Measurements from ENCODE around the gene STAB1. TPM values are rescaled to one million over a fixed set of nuclear protein-coding genes. Genes with fewer than 3 reads are reported as not detected.

Gene STAB1
- total and polyA plus RNA-seq, 10 donors, result 287 to 1,994 (median 586) TPM

GRCh38 chr3:52516509-52517195, 21.5 kb downstream of the STAB1 start:
- intact Hi-C loops (cut with DNase I; ENCODE audit: low total_unique reads), result no loop called here
- WGBS, 5 donors, result 88 to 96% (median 92%) methylated on average over 14 to 19 of the region's 19 CpGs
- peak in 1 of 3 donors; percentile 31 for TF ChIP-seq POLR2AphosphoS5 (IDR thresholded peaks at IDR 0.05)
- no peak for TF ChIP-seq POLR2A (IDR thresholded peaks at IDR 0.05)
- no peaks in the 10 kb centered on the region for H3K9me3 ChIP-seq
- H3K36me3 ChIP-seq, result peaks cover 0 to 100% (median 42%) of the 10 kb centered on the region in 6 donors
- DNase-seq, result no peak
- peaks cover 0 to 17% (median 3%) of the 10 kb centered on the region in 6 donors for H3K4me1 ChIP-seq
- no peaks in the 10 kb centered on the region for H3K27me3 ChIP-seq (replicated peaks in 1 of 7)
- H3K4me3 ChIP-seq, result no peak overlapping the region
- H3K27ac ChIP-seq, result no peak overlapping the region

DNA sequence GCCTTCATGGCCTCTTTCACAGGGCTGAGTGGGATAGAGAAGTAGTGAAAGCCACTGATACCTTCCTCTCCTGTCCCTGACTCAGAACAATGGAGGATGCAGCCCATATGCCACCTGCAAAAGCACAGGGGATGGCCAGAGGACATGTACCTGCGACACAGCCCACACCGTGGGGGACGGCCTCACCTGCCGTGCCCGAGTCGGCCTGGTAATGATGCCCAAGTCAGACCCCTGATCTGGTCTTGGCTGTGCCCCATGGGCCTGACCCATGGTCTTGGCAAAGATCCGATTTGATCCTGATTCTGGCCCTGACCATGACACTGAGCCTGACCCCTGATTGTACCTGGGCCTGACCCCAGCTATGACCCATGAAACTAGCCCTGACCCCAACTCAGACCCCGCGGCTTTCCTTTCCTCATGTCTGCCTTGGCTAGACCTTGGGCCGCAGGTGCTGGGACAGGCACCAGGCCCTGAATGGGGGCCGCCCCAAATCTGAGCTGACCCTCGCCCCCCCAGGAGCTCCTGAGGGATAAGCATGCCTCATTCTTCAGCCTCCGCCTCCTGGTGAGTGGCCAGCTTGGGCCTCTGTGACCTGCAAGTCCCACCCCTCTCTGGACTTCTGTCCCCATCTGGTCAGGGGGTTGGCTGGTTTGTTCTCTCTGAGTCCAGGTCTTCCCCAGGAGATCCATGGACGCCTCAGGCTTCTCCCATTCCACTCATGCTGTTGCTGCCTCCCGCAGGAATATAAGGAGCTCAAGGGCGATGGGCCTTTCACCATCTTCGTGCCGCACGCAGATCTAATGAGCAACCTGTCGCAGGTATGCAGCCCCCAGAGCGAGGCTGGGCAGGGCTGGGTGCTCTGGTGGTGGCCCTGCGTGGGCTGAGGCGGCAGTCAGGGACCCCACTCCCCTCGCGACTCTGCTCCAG, 22.9 kb downstream of the STAB1 start:
- peak overlapping the region in 1 of 8 donors; percentile 37 for H3K4me3 ChIP-seq
- H3K27me3 ChIP-seq (replicated peaks in 1 of 7), result no peaks in the 10 kb centered on the region
- H3K4me1 ChIP-seq, result peaks cover 0 to 30% (median 5%) of the 10 kb centered on the region in 6 donors
- H3K27ac ChIP-seq, result no peak overlapping the region
- no peak for TF ChIP-seq POLR2A (IDR thresholded peaks at IDR 0.05)
- TF ChIP-seq POLR2AphosphoS5 (IDR thresholded peaks at IDR 0.05), result peak in 1 of 3 donors; percentile 13
- TF ChIP-seq, protein P1, sequence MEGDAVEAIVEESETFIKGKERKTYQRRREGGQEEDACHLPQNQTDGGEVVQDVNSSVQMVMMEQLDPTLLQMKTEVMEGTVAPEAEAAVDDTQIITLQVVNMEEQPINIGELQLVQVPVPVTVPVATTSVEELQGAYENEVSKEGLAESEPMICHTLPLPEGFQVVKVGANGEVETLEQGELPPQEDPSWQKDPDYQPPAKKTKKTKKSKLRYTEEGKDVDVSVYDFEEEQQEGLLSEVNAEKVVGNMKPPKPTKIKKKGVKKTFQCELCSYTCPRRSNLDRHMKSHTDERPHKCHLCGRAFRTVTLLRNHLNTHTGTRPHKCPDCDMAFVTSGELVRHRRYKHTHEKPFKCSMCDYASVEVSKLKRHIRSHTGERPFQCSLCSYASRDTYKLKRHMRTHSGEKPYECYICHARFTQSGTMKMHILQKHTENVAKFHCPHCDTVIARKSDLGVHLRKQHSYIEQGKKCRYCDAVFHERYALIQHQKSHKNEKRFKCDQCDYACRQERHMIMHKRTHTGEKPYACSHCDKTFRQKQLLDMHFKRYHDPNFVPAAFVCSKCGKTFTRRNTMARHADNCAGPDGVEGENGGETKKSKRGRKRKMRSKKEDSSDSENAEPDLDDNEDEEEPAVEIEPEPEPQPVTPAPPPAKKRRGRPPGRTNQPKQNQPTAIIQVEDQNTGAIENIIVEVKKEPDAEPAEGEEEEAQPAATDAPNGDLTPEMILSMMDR (IDR thresholded peaks at IDR 0.05 in 8 of 11, conservative IDR thresholded peaks at IDR 0.05 in 3 of 11), result no peak
- DNase-seq, result no peak
- intact Hi-C loops (cut with DNase I; ENCODE audit: low total_unique reads), result no loop called here
- H3K9me3 ChIP-seq, result no peaks in the 10 kb centered on the region
- peaks cover 0 to 100% (median 47%) of the 10 kb centered on the region in 6 donors for H3K36me3 ChIP-seq
- WGBS, 5 donors, result 85 to 93% (median 90%) methylated on average over 12 to 25 of the region's 25 CpGs

DNA sequence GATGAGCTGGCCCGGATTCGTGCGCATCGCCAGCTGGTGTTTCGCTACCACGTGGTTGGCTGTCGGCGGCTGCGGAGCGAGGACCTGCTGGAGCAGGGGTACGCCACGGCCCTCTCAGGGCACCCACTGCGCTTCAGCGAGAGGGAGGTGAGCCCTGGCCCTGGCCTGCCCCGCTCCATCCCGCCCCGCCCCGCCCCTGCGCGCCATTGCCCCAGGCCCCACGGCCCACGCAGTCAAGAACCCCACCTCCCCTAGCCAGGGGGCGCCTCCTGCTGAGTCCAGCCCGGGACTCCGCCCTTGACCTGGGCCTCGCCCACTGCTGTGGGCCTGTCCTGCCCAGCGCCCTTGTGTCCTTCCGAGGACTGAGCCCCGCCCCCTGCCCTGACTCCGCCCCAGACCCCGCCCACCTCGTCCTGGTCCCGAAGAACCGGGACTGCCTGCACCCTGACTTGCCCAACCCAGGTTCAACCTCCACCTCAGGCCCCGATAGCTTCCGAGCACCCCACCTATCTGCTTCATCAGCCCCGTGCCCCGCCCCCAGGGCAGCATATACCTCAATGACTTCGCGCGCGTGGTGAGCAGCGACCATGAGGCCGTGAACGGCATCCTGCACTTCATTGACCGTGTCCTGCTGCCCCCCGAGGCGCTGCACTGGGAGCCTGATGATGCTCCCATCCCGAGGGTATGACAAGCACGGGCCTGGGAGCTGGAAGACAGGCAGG, 23.7 kb downstream of the STAB1 start:
- Histone ChIP-seq H3K36me3 (peaks cover 0 to 100% (median 45%) of the 10 kb centered on the region in 6 donors), H3K9me3 (no peaks in the 10 kb centered on the region), H3K4me1 (peaks cover 0 to 38% (median 9%) of the 10 kb centered on the region in 6 donors), H3K4me3 (peak overlapping the region in 1 of 8 donors; percentile 37), H3K27ac (no peak overlapping the region), H3K27me3 (replicated peaks in 1 of 7) (no peaks in the 10 kb centered on the region)
- 74 to 86% (median 82%) methylated on average over 31 to 50 of the region's 50 CpGs for WGBS, 5 donors
- TF ChIP-seq, protein P1 (IDR thresholded peaks at IDR 0.05 in 8 of 11, conservative IDR thresholded peaks at IDR 0.05 in 3 of 11), result no peak
- TF ChIP-seq POLR2A (IDR thresholded peaks at IDR 0.05), result no peak
- TF ChIP-seq POLR2AphosphoS5 (IDR thresholded peaks at IDR 0.05), result no peak
- DNase-seq, result no peak
- intact Hi-C loops (cut with DNase I; ENCODE audit: low total_unique reads), result no loop called here

GRCh38 chr3:52519445-52520140, 24.5 kb downstream of the STAB1 start:
- no peak for TF ChIP-seq POLR2A (IDR thresholded peaks at IDR 0.05)
- TF ChIP-seq, protein P1 (IDR thresholded peaks at IDR 0.05 in 8 of 11, conservative IDR thresholded peaks at IDR 0.05 in 3 of 11), result no peak
- TF ChIP-seq POLR2AphosphoS5 (IDR thresholded peaks at IDR 0.05), result peak in 1 of 3 donors; percentile 22
- Histone ChIP-seq H3K9me3 (no peaks in the 10 kb centered on the region), H3K36me3 (peaks cover 0 to 100% (median 45%) of the 10 kb centered on the region in 6 donors), H3K27ac (no peak overlapping the region), H3K4me3 (no peak overlapping the region), H3K4me1 (peaks cover 0 to 45% (median 16%) of the 10 kb centered on the region in 6 donors), H3K27me3 (replicated peaks in 1 of 7) (no peaks in the 10 kb centered on the region)
- DNase-seq, result no peak
- WGBS, 5 donors, result 90 to 94% (median 92%) methylated on average over 15 to 22 of the region's 22 CpGs
- intact Hi-C loops (cut with DNase I; ENCODE audit: low total_unique reads), result no loop called here
